HG03457 (cell line): Measurements from ENCODE around the gene TARBP1.
"Not testable (repeated sequence)": the region's sequence is repeated elsewhere in the genome, so short reads cannot be mapped to it uniquely, and the experiment has no call there.

Experiments used
- ATAC-seq: cut with Tn5 transposase; IDR thresholded peaks from one replicate; pipeline ENCODE4 v1.9.1; 2021; ENCODE audit warnings: moderate number of reproducible peaks; ENCODE audit not compliant: unreplicated experiment

The TARBP1 gene

DNA sequence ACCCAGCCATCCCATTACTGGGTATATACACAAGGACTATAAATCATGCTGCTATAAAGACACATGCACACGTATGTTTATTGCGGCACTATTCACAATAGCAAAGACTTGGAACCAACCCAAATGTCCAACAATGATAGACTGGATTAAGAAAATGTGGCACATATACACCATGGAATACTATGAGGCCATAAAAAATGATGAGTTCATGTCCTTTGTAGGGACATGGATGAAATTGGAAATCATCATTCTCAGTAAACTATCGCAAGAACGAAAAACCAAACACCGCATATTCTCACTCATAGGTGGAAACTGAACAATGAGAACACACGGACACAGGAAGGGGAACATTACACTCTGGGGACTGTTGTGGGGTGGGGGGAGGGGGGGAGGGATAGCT is 79.5 kb downstream of the TARBP1 start:
- not testable (repeated sequence) for ATAC-seq

DNA sequence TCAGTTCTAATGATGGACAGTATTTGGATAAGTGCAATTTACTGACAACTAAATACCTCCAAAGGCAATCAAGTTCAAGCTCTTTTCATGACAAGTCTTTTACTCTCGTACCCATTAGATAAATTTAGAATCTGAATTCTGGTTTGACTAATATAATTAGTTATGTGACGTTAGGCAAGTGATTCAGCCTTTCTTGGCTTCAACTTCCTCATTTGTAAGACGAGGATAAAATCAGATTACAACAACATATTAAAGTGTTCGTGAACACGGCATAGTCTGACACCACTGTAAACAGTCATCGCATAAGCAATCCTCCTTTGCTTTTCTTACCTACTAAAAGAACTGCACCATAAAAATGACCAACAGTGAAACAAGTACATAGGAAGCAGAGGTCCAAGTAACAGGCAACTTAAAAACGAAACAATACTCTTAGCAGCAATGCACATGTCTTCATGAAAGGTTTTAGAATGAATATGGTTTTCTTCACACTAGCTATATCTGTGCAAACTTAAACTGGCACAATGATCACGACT is 80.1 kb downstream of the TARBP1 start:
- no peak for ATAC-seq

DNA sequence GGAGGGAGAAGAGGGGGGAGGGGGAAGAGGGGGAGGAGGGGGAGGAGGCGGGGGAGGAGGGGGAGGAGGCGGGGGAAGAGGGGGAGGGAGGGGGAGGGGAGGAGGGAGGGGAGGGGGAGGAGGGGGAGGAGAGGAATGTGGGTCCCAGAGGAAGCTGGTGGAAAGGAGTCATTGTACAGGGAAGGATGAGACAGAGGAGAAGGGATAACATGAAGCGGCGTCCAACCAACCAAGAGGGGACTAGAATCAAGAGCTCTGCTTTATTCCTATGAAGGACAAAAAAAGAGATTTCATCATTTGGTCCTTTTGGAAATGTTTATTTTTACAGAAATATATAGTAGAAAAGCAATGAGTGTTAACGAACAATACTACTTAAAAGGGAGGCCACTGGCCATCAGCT is 81.2 kb downstream of the TARBP1 start:
- ATAC-seq, result no peak

DNA sequence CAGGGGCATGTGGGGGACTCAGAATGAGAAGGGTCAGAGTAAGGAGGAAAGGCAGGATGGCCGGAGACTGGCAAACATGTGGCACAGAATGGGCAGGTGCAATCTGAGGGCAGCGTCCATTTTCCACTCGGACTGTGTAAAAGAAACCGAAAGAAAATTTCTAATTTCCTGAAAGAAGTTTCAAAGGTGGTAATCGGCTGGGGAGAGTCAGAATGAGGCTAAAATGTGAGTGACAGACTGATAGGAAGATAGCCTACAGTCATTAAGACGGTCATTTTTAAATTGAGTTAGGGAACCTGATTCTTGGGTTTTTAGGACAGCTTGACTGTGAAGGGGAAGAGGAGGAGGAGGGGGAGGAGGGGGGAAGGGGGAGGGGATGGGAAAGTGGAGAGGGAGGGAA is 82.1 kb downstream of the TARBP1 start:
- no peak for ATAC-seq

DNA sequence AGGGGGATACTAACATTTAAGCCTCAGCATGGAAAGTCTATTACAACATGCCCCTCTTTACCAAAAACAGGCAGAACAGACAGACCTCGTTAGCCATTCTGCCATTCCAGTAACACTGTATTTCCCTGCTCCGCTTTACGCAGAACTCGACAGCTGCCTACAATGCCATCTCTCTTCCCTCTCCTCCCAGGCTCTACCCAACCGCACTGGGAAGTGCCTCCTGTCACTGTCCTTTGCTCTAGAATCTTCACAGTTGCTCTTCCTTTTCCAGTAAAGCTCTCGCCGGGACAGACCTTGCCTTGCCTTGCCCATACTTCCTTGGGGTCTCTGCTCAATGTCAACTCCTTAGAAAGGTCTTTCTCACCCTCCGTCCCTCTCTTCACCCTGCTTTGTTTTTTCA is 82.9 kb downstream of the TARBP1 start:
- no peak for ATAC-seq

DNA sequence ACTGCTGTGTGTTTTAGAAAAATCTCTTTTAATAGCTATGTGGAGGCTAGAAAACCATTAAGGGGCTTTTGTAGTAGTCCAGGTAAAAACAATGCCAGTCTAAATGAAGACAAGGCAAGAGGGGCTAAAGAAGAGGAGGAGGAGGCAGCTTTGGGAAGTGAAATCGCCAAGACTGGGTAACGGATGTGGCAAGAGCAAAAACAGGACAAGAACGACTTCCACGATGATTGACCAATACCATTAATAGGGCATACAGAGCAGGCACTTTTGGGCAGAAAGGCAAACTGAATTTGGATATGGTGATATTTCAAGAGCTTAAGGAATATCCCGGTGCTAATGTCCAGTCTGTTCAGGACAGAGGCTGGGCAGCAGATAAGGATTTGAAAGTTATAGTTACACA is 83.7 kb downstream of the TARBP1 start:
- ATAC-seq, result no peak

DNA sequence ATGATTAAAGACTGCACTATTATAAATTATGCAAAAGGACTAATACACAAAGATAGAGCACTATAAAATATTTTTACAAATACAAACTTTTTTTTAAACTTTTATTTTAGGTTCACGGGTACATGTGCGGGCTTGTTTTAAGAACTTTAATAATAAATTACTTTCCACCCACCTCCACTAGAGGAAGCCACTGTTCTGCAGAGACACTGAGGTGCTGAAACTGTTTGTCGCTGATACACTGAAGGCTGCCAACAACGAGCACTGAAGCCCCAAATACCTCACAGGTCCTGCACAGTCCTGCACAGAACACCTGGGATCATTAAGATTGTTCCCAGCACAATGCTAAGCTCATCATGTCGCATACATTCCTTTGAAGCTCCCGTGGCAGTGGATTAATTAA is 85.8 kb downstream of the TARBP1 start:
- ATAC-seq, result no peak

DNA sequence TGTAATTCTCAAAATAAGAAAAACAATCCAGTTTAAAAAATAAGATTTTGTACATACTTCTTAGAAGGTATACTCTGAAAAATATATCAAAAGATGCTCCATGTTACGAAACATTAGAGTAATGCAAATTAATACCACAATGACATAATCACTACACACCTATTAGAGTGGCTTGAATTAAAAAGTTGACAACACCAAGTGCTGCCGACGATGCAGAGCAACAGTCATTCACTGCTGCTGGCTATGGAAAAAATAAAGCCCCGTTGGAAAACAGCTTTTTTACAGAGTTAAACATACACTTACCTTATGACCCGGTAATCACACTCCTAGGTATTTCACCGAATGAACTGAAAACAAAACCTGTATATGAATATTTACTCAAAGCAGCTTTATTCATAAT is 90.9 kb downstream of the TARBP1 start:
- ATAC-seq, result no peak

DNA sequence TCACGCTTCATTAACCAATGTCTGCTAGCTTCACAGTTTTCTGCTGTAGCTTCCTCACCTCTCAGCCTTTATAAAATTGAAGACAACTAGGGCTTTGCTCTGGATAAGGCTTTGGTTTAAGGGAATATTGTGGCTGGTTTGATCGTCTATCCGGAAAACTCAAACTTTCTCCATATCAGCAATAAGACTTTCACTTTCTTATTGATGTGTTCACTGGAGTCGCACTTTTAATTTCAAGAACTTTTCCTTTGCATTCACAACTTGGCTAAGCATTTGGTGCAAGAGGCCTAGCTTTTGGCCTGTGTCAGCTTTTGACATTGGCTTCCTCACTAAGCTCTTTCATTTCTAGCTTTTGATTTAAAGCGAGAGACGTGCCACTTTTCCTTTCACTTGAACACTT is 92.9 kb downstream of the TARBP1 start:
- no peak for ATAC-seq

DNA sequence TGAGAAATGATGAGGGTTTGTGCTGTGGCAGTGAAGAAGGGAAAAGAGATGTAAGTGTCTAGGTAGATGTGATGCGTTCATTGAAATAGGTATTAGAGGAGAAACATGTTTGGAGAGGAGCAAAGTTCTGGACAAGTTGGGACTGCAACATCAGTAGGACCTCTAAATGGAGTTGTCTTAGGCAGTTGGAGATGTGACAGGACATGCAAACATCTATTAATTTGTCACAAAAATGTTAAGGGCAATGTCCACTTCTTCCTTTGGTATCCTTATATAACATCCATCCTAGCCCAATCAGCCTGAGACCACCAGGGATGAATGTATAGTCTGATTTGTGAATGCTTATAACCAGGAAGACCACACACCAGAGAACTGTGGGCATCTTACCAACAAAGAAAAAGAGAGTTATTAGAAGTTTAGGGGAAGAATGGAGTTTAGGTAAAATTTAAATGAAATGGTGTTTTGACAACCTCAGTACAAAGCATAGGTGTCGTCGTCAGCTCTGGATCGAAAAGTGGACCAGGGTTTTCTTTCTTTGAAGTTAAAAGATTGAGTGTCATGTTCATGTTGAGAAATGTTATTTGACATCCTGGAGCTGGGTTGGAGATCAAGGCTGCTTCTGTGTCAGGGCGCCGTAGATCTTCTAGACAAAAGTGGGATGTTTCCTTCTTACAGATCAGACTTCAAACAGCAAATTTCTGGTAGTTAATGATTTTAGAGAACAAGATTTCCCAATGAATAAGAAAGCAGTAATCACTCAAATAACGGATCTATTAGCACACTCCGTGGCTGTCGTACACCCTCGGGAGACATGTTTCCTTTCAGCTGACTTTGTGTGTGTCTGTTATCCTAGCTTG is 97.1 kb downstream of the TARBP1 start:
- ATAC-seq, result no peak

DNA sequence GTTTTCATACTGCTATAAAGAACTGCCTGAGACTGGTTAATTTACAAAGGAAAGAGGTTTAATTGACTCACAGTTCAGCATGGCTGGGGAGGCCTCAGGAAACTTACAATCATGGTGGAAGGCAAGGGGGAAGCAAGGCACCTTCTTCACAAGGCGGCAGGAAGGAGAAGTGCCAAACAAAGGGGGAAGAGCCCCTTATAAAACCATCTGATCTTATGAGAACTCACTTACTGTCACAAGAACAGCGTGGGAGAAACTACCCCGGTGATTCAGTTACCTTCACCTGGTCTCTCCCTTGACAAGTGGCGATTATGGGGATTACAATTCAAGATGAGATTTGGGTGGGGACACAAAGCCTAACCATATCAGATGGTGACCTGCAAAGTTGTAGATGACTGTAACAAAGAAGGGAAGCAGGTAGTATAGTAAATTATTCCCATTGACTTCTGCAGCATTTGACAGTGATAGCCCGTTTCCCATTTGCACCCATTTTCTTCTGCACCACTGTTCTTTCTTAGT is 99.3 kb downstream of the TARBP1 start:
- not testable (repeated sequence) for ATAC-seq

DNA sequence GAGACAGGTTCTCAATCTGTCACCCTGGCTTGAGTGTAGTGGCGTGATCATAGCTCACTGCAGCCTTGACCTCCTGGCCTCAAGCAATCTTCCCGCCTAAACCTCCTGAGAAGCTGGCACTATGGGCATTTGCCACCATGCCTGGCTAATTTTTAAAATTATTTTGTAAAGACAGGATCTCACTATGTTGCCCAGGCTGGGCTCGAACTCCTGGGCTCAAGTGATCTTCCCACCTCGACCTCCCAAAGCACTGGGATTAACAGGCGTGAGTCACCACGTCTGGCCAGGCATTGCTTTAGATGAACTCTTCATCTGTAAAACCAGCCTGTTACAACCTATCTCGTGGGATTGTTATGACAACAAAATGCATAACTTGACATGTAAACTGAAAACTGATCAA is 103.3 kb downstream of the TARBP1 start:
- no peak for ATAC-seq

DNA sequence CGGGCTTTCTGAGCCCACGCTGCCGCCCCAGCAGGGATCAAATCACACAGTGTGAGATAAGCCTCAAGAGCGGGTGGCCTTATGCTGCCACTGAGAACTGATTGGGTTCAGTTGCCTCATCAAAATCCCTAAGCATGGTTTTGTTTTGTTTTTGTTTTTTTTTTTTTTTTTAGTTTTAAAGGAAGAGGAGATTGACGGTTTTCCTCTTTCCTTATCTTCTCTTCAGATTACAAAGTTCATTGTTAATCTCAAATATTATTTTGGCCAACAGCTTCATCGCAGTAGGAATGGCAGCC is 105.1 kb downstream of the TARBP1 start:
- ATAC-seq, result peak; percentile 9

DNA sequence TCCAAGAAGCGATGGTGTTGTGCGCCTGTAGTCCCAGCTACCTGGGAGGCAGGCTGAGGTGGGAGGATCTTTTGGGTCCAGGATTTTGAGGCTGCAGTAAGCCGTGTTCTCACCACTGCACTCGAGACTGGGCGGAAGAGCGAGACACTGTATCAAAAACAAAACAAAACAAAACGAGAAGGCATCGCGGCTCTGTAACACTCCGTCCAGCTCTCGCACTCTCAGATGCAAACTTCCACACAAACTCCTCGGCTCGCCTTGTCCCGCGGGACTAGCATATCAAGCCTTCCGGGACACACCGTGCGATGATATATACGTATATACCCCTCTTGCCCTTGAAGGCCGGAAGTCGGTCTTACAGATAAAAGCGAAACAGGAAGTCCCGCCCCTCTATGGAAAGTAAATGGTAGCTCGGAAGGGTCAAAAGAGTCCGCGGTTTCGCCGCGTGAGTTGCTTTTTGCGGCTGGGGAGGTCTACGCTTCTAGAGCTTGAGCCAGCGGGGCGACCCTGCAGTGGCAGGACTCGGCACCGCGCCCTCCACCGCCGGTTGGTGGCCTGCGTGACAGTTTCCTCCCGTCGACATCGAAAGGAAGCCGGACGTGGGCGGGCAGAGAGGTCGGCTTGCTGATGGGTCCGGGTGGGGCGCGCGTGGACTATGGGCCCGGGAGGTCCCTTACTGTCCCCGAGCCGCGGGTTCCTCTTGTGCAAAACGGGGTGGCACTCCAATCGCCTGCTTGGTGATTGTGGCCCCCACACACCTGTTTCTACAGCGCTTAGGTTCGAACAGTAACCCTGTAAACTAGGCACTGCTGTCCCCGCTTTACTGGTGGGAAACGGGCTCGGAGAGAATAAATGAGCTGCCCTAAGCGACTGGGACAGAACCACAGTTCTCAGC is 105.7 kb downstream of the TARBP1 start, which contains the start of gene COA6:
TSS of gene COA6 (plus strand) at position 393 of the 895 bp plus-strand sequence. CDS start at position 404, 11 bp downstream.
- ATAC-seq, result peak; percentile 92

DNA sequence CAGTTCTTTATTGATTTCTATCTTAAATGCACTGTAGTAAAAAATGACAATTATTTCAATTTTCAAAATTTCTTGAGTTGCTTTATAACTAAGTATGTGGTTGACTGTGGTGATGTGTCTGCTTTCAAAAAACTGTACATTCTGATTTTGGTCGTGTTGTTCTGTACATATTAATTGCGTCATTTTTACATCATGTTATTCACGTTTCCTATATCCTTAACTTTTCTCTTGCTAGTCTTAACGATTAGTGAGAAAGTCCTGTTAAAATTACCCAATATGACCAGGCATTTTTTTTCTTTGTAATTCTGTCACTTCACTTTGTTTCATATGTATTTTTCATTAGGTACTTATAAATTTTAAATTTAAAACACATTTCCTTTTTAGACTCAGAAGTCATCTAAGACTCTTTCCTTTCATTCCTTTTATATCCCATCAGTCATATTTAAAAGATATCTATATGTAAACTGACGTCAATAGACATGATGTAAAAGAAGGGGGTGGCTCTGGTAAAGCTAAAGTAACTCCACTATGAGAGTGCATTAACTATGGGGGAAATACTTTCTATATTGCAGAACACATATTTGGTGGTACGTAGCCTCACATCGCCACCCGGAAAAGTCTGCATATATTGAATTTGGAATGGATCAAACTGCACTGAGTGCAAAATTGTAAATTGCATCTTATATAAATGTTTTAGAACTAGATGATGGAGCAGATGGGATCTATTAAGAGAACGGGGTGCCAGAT is 106.8 kb downstream of the TARBP1 start:
- no peak for ATAC-seq

DNA sequence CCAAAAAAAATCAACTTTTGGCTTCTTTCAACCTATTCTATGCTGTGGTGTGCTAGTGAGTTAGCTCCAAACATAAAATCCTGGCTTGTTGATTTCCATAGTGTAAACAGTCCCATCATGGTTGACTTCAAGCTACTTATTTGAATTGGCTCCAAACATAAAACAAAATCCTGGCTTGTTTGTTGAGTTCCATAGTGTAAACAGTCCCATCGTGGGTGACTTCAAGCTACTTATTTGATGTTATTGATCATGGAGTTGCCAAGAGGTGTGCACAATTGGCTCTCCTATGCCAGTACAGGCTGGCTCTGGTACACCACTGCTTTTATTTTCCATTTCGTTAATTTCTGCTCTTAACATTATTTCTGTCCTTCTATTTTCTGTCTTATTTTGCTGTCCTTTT is 107.6 kb downstream of the TARBP1 start:
- ATAC-seq, result no peak

DNA sequence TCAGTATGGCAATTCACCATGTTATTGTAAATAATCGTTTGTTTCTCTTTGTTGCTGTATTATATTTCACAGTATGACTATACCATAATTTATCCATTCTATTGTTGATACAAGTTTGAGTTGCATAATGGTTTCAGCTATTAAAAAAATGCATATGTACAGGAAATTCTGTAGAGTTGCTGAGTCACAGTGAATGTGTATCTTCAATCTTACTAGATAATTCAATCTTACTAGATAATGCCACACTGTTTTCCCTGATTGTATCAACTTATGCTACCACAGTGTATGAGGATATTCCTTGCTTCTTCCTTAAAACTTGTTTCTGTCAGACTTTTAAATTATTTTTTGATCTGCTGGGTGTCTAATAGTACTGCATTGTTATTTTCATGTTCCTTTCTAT is 109.2 kb downstream of the TARBP1 start:
- no peak for ATAC-seq

DNA sequence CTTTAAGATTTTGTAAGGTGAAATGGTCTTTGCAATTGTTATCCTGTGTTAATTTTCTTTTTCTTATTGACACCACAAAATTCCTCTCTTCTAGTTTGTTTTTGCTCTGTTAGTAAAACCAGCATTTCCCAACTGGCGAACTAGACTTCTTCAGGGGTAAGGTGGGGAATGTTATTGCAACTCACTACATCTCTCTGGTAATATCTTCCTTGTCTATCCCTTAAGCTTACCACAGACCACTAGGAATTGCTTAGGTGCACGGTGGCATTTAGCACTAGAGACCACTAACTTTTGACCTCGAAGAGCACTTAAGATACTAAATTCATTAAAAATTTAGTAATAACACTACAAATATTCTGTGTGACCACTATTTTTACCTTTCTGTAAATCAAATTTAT is 109.9 kb downstream of the TARBP1 start:
- no peak for ATAC-seq

DNA sequence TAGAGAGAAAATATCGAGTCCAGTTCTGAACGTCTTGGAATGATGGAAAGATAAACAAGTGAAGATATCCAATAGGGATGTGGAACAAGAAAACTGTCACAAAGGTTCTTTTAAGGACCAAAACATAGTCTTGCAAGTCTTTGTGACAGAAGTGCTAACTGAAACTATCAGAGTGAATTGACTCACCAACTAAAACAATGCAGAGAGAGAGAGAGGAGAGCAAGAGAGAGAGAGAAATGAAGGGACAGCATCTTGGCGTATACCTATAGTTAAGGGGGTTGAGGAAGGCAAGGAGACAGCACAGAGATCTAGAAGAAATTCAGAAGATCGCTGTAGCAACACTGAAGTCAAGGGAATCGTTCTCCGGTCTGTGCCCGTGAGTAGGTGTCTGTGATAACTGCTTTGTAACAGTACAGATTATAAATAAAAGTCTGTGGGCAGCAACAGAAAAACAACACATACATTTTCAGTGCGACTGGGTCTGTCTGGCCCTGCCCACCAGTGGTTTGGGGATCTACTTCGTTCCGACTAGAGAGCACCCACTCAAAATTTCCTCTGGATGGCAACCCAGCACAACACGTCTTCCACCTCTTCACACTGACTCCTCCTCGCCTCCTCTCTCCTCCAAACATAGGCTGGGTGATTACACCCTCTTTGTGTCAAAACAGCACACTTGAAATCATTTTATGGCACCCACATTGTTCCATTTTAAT is 110.5 kb downstream of the TARBP1 start:
- ATAC-seq, result no peak

DNA sequence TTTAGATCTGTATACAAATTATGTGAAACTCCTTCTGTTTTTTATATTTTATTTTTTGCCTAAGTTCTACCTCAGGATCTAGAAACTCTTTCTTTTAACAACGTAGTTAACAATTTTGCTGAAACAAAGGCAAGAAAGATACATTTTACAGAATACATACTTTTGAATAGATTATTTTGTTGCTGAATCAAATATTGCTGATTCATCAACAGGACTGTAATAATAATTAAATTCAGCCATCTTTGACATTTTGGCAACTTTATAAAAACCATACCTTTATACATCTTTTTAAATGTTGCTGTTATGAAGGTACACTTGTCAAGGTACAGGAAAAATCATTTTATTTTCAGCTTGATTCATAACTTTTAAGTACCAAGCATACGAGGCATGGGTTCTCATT is 116.4 kb downstream of the TARBP1 start:
- ATAC-seq, result no peak
